Measurements from ENCODE around the gene SH3BP5. TPM values are rescaled to one million over a fixed set of nuclear protein-coding genes. Genes with fewer than 3 reads are reported as not detected.

Gene SH3BP5
- polyA plus RNA-seq, 1 of the 3 experiments (the other 2 are of a cell fraction), result 29.5 TPM

DNA sequence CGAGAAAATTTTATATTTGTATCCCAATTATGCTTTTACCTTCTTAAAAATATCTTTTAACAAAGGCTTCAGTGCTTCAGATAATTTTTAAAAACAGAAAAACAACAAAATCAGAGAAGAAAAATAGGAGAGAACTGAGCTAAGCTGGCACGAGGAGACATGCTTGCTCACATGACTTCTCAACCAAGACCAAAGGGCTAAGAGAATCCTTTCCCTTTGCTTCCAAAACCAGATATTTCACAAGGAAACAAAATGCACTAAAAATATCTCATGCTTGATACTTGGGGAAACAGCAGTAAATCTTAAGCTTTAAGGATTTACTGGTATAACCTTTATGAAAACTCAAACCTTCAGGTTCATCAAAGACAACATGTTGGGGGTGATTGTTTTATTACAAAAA lies 67.9 kb downstream of the SH3BP5 start:
- no peak overlapping the region for H3K4me3 ChIP-seq (ENCODE audit: low read depth in 2 of 2, low read length in 1 of 2)
- 89% methylated on average over 2 of the region's 2 CpGs for WGBS (ENCODE audit: low lambda C conversion rate)
- no peak for DNase-seq
- no peaks in the 10 kb centered on the region for H3K9me3 ChIP-seq
- no peaks in the 10 kb centered on the region for H3K79me2 ChIP-seq (ENCODE audit: insufficient read depth)
- no peaks in the 10 kb centered on the region for H3K9me2 ChIP-seq
- CTCF ChIA-PET, result interaction anchor here (0.9 to 8.0 kb wide), 7 partner anchors 8 to 294 kb away, joined by 3 to 85 read pairs (median 3); partner anchors contain the start of gene SH3BP5
- H3K27ac ChIP-seq (ENCODE audit: low read depth in 2 of 2, low read length in 1 of 2), result no peak overlapping the region
- H3K36me3 ChIP-seq (replicated peaks in 1 of 2; ENCODE audit: control insufficient read depth in 1 of 2, insufficient read depth in 2 of 2, low read length in 1 of 2), result peaks cover 12 to 17% of the 10 kb centered on the region in 2 experiments
- POLR2A ChIA-PET, result interaction anchor here (0.7 kb wide), 1 partner anchor 457 kb away, joined by 4 read pairs; no protein-coding TSS in a partner anchor
- H4K20me1 ChIP-seq (ENCODE audit: insufficient read depth), result no peaks in the 10 kb centered on the region
- H2AFZ ChIP-seq (ENCODE audit: low read depth), result no peak overlapping the region
- TF ChIP-seq FOXM1 (IDR thresholded peaks at IDR 0.05; ENCODE audit: low read depth) (no peak), EZH2phosphoT487 (IDR thresholded peaks at IDR 0.05; ENCODE audit: borderline replicate concordance, low read depth) (no peak), NRF1 (IDR thresholded peaks at IDR 0.05; ENCODE audit: low read depth, low read length) (no peak), MEF2A (IDR thresholded peaks at IDR 0.05; ENCODE audit: borderline replicate concordance, low read depth) (no peak), RXRA (IDR thresholded peaks at IDR 0.05; ENCODE audit: borderline replicate concordance, low read depth) (no peak), ELF1 (IDR thresholded peaks at IDR 0.05) (no peak), POLR2AphosphoS5 (IDR thresholded peaks at IDR 0.05; ENCODE audit: low read depth, low read length) (no peak), TEAD4 (IDR thresholded peaks at IDR 0.05; ENCODE audit: borderline replicate concordance, insufficient read depth) (no peak), TCF12 (IDR thresholded peaks at IDR 0.05) (no peak), GATA2 (CRISPR knock-in tag; IDR thresholded peaks at IDR 0.05) (no peak), RFX5 (IDR thresholded peaks at IDR 0.05; ENCODE audit: low read length) (no peak), EP300 (IDR thresholded peaks at IDR 0.05; ENCODE audit: borderline replicate concordance in 1 of 2, low read depth in 1 of 2, low read length in 1 of 2) (no peak), RAD21 (IDR thresholded peaks at IDR 0.05; ENCODE audit: low read length) (no peak), JUND (IDR thresholded peaks at IDR 0.05) (no peak), SMC3 (IDR thresholded peaks at IDR 0.05; ENCODE audit: low read depth, low read length) (no peak), IRF3 (IDR thresholded peaks at IDR 0.05; ENCODE audit: low read depth, low read length) (no peak)
- TF ChIP-seq, protein P1, sequence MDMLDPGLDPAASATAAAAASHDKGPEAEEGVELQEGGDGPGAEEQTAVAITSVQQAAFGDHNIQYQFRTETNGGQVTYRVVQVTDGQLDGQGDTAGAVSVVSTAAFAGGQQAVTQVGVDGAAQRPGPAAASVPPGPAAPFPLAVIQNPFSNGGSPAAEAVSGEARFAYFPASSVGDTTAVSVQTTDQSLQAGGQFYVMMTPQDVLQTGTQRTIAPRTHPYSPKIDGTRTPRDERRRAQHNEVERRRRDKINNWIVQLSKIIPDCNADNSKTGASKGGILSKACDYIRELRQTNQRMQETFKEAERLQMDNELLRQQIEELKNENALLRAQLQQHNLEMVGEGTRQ (IDR thresholded peaks at IDR 0.05; ENCODE audit: borderline replicate concordance, low read depth, low read length), result no peak
- TF ChIP-seq, protein P2, sequence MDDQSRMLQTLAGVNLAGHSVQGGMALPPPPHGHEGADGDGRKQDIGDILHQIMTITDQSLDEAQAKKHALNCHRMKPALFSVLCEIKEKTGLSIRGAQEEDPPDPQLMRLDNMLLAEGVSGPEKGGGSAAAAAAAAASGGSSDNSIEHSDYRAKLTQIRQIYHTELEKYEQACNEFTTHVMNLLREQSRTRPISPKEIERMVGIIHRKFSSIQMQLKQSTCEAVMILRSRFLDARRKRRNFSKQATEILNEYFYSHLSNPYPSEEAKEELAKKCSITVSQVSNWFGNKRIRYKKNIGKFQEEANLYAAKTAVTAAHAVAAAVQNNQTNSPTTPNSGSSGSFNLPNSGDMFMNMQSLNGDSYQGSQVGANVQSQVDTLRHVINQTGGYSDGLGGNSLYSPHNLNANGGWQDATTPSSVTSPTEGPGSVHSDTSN (IDR thresholded peaks at IDR 0.05), result no peak
- no peak overlapping the region for H3K4me2 ChIP-seq
- peaks cover 2 to 9% of the 10 kb centered on the region in 2 experiments; a peak in 3 of 4 replicates for H3K4me1 ChIP-seq (ENCODE audit: control insufficient read depth in 1 of 2, insufficient read depth in 2 of 2, low read depth in 1 of 2, low read length in 1 of 2)
- no peak overlapping the region for H3K9ac ChIP-seq
- no peaks in the 10 kb centered on the region for H3K27me3 ChIP-seq (ENCODE audit: insufficient read depth)
- peaks cover 11% of the 10 kb centered on the region for H3F3A ChIP-seq (replicated peaks; ENCODE audit: insufficient read depth)
